H9 (cell line): ENCODE measurements around the gene KRT86. TPM values are rescaled to one million over a fixed set of nuclear protein-coding genes. Genes with fewer than 3 reads are reported as not detected.

Experiments
- DNase-seq: peaks from one replicate; pipeline ENCODE4 v3.0.0-alpha.2; 2017
- H2AFZ ChIP-seq: one replicate; pipeline ENCODE4 v1.6.1; 2013; ENCODE audit warnings: mild to moderate bottlenecking, low read length, control low read depth, moderate library complexity
- H2AK5ac ChIP-seq: 2 replicates; pipeline ENCODE4 v1.6.1; 2013; ENCODE audit warnings: low read length, control low read depth, mixed read lengths; ENCODE audit not compliant: insufficient read length
- H2BK120ac ChIP-seq: one replicate; pipeline ENCODE4 v1.6.1; 2013; ENCODE audit warnings: low read depth, mild to moderate bottlenecking, low read length, control low read depth, inconsistent platforms; ENCODE audit not compliant: poor library complexity, severe bottlenecking
- H2BK12ac ChIP-seq: 2 replicates; pipeline ENCODE4 v1.6.1; 2013; ENCODE audit warnings: low read length, control low read depth, mixed read lengths, low read depth; ENCODE audit not compliant: insufficient read length
- H2BK15ac ChIP-seq: 2 replicates; pipeline ENCODE4 v1.6.1; 2013; ENCODE audit warnings: low read depth, low read length, control low read depth
- H2BK20ac ChIP-seq: one replicate; pipeline ENCODE4 v1.6.1; 2013; ENCODE audit warnings: low read depth, mild to moderate bottlenecking, low read length, control low read depth, inconsistent platforms; ENCODE audit not compliant: poor library complexity, severe bottlenecking
- H2BK5ac ChIP-seq: 2 replicates; pipeline ENCODE4 v1.6.1; 2013; ENCODE audit warnings: low read length, control low read depth, mixed read lengths; ENCODE audit not compliant: insufficient read length
- H3K14ac ChIP-seq: 2 replicates; pipeline ENCODE4 v1.6.1; 2013; ENCODE audit warnings: low read length, control low read depth; ENCODE audit not compliant: insufficient read depth
- H3K18ac ChIP-seq: 2 replicates; pipeline ENCODE4 v1.6.1; 2013; ENCODE audit warnings: low read depth, mild to moderate bottlenecking, mixed read lengths, low read length, control low read depth; ENCODE audit not compliant: insufficient read length
- H3K23ac ChIP-seq: 2 replicates; pipeline ENCODE4 v1.6.1; 2013; ENCODE audit warnings: low read length, control low read depth, mixed read lengths, low read depth; ENCODE audit not compliant: insufficient read length
- H3K23me2 ChIP-seq: 2 replicates; pipeline ENCODE4 v1.6.1; 2013; ENCODE audit warnings: low read depth, mild to moderate bottlenecking, mixed read lengths, low read length, control low read depth; ENCODE audit not compliant: insufficient read length, poor library complexity, severe bottlenecking
- H3K27ac ChIP-seq: 2 replicates; pipeline ENCODE4 v1.5.1; 2013; ENCODE audit warnings: low read length, control low read depth, mixed read lengths, low read depth; ENCODE audit not compliant: insufficient read length
- H3K27me3 ChIP-seq: 2 replicates; pipeline ENCODE4 v1.6.1; 2013; ENCODE audit warnings: low read length, control low read depth, inconsistent platforms; ENCODE audit not compliant: insufficient read depth
- H3K4ac ChIP-seq: 2 replicates; pipeline ENCODE4 v1.6.1; 2013; ENCODE audit warnings: low read depth, mild to moderate bottlenecking, control low read depth, inconsistent platforms, low read length, moderate library complexity
- H3K4me1 ChIP-seq: 2 replicates; pipeline ENCODE4 v1.6.1; 2013; ENCODE audit warnings: low read length, control low read depth, inconsistent platforms; ENCODE audit not compliant: insufficient read depth
- H3K4me2 ChIP-seq: 2 replicates; pipeline ENCODE4 v1.6.1; 2013; ENCODE audit warnings: low read length, control low read depth, mixed read lengths; ENCODE audit not compliant: insufficient read length, insufficient read depth
- H3K56ac ChIP-seq: 2 replicates; pipeline ENCODE4 v1.6.1; 2013; ENCODE audit warnings: low read depth, mild to moderate bottlenecking, mixed read lengths, low read length, control low read depth; ENCODE audit not compliant: insufficient read length
- H3K79me1 ChIP-seq: 2 replicates; pipeline ENCODE4 v1.6.1; 2013; ENCODE audit warnings: low read depth, mild to moderate bottlenecking, moderate library complexity, low read length, control low read depth, inconsistent platforms; ENCODE audit not compliant: insufficient read depth, poor library complexity, severe bottlenecking
- H3K79me2 ChIP-seq: 2 replicates; pipeline ENCODE4 v1.6.1; 2013; ENCODE audit warnings: low read length, control low read depth, inconsistent platforms; ENCODE audit not compliant: insufficient read depth
- H3K9ac ChIP-seq: 2 replicates; pipeline ENCODE4 v1.6.1; 2013; ENCODE audit warnings: low read length, control low read depth, mixed read lengths; ENCODE audit not compliant: insufficient read length; ENCODE audit errors: extremely low read depth
- H3K9me3 ChIP-seq: one replicate; pipeline ENCODE4 v1.6.1; 2013; ENCODE audit warnings: low read depth, low read length, inconsistent platforms; ENCODE audit not compliant: control insufficient read depth
- H3T11ph ChIP-seq: one replicate; pipeline ENCODE4 v1.6.1; 2013; ENCODE audit warnings: mild to moderate bottlenecking, low read length, control low read depth, inconsistent platforms
- H4K20me1 ChIP-seq: one replicate; pipeline ENCODE4 v1.6.1; 2013; ENCODE audit not compliant: control insufficient read depth, insufficient read length, insufficient read depth
- H4K5ac ChIP-seq: 2 replicates; pipeline ENCODE4 v1.6.1; 2013; ENCODE audit warnings: low read depth, mild to moderate bottlenecking, mixed read lengths, low read length, control low read depth; ENCODE audit not compliant: insufficient read length
- H4K8ac ChIP-seq: replicated peaks from 2 replicates; pipeline ENCODE4 v1.6.1; 2013; ENCODE audit warnings: low read length, control low read depth, mixed read lengths, low read depth; ENCODE audit not compliant: insufficient read length
- H4K91ac ChIP-seq: 2 replicates; pipeline ENCODE4 v1.6.1; 2013; ENCODE audit warnings: low read depth, mild to moderate bottlenecking, moderate library complexity, mixed read lengths, low read length, control low read depth; ENCODE audit not compliant: insufficient read length
- H3K27ac Mint-ChIP-seq, 3 experiments: 2 replicates in 2 of 3; 3 replicates in 1 of 3; pipeline ENCODE4 v1.8.0; 2020 to 2021; ENCODE audit warnings: mixed read lengths in 3 of 3, mild to moderate bottlenecking in 1 of 3, moderate library complexity in 1 of 3
- H3K27me3 Mint-ChIP-seq: 2 replicates; pipeline ENCODE4 v1.8.0; 2021; ENCODE audit warnings: low read depth, mild to moderate bottlenecking, moderate library complexity, mixed read lengths
- H3K36me3 Mint-ChIP-seq, 3 experiments: 2 replicates in 2 of 3; 3 replicates in 1 of 3; pipeline ENCODE4 v1.8.0; 2020 to 2021; ENCODE audit warnings: low read depth in 3 of 3, mixed read lengths in 3 of 3; ENCODE audit not compliant: insufficient read depth in 1 of 3
- H3K4me1 Mint-ChIP-seq, 2 experiments: 2 replicates each; pipeline ENCODE4 v1.8.0; 2020; ENCODE audit warnings: mixed read lengths in 2 of 2
- H3K4me3 Mint-ChIP-seq, 2 experiments: 2 replicates in 1 of 2; 3 replicates in 1 of 2; pipeline ENCODE4 v1.8.0; 2020 to 2021; ENCODE audit warnings: mild to moderate bottlenecking in 2 of 2, mixed read lengths in 2 of 2, moderate library complexity in 1 of 2
- H3K9me3 Mint-ChIP-seq, 2 experiments: 2 replicates in 1 of 2; 3 replicates in 1 of 2; pipeline ENCODE4 v1.8.0; 2020; ENCODE audit warnings: mild to moderate bottlenecking in 2 of 2, mixed read lengths in 2 of 2, moderate library complexity in 1 of 2
- WGBS: extraction: QIAGEN DNeasy Blood & Tissue Kit; methylation state at CpG from one replicate; pipeline ENCODE4 v1.1.7; 2013; ENCODE audit warnings: missing lambda C conversion rate, low lambda C conversion rate, mixed read lengths; ENCODE audit not compliant: insufficient read length; ENCODE audit errors: extremely low coverage; 5-methylcytosine and 5-hydroxymethylcytosine counted together
- total RNA-seq: library from RNA; stranded (reverse); gene quantifications from 2 replicates; pipeline ENCODE4 v1.2.1, GENCODE V29; 2021
- TF ChIP-seq, protein P1 (sequence below): fragments of 200-600 bp; sonication (generic); conservative IDR thresholded peaks from 3 replicates; pipeline ENCODE4 v1.8.0; 2021; ENCODE audit warnings: antibody characterized with exemption, mild to moderate bottlenecking

The KRT86 gene
- total RNA-seq, 1 experiment from 2014 or later = not detected

DNA sequence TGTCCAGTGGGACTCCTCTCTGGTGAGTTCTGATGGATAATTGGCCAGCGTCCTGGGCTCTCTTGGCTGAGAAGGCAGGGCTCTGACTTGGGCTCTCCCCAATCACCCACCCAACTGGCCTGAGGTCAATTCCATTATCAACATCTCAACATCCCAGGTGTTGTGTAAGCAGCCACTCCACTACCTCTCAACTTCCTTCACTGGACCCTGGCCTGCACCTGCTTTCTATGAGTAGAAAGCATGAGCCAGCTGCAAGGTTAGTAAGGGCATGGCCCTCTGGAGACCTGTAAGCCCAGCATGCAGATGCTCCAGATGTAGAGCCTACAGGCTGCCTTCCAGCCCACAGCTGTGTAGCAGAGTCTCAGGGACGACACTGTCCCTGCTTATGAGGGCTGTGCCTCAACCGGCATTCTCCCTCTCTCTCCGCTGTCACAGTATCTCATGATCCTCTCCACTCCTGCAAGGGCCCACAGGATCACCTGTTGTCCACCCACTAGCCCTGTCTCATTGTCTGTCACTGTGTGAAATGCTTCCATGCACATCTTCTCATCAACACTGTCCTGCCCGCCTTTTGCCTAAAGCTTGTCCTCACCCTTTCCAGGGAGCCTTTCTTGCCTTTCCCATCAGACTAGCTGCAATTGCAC is 22.2 kb downstream of the KRT86 start:
- Histone ChIP-seq H3K23me2 (no peaks in the 10 kb centered on the region), H2BK20ac (no peak overlapping the region), H4K91ac (no peak overlapping the region), H3K27ac (no peak overlapping the region), H3T11ph (no peak overlapping the region), H3K14ac (no peak overlapping the region; the same call in 1 of the 2 replicates), H3K9me3 (no peaks in the 10 kb centered on the region), H3K79me2 (no peaks in the 10 kb centered on the region), H3K9ac (no peak overlapping the region), H2AK5ac (no peak overlapping the region), H2AFZ (no peak overlapping the region), H4K20me1 (peaks cover 4% of the 10 kb centered on the region), H3K4ac (no peak overlapping the region), H3K18ac (no peak overlapping the region), H3K4me1 (no peaks in the 10 kb centered on the region), H3K27me3 (no peaks in the 10 kb centered on the region; the same call in 1 of the 2 replicates), H2BK5ac (no peak overlapping the region), H2BK15ac (no peak overlapping the region), H3K79me1 (no peaks in the 10 kb centered on the region), H2BK12ac (no peak overlapping the region), H3K4me2 (no peak overlapping the region), H2BK120ac (no peak overlapping the region), H3K56ac (no peak overlapping the region), H4K8ac (no peak overlapping the region), H4K5ac (peak overlapping the region; percentile 16), H3K23ac (no peak overlapping the region)
- peak; percentile 13 for DNase-seq
- peaks cover 42% of the 10 kb centered on the region for H3K27me3 Mint-ChIP-seq
- no peaks in the 10 kb centered on the region; a peak in 1 of 5 replicates for H3K9me3 Mint-ChIP-seq
- TF ChIP-seq, protein P1, sequence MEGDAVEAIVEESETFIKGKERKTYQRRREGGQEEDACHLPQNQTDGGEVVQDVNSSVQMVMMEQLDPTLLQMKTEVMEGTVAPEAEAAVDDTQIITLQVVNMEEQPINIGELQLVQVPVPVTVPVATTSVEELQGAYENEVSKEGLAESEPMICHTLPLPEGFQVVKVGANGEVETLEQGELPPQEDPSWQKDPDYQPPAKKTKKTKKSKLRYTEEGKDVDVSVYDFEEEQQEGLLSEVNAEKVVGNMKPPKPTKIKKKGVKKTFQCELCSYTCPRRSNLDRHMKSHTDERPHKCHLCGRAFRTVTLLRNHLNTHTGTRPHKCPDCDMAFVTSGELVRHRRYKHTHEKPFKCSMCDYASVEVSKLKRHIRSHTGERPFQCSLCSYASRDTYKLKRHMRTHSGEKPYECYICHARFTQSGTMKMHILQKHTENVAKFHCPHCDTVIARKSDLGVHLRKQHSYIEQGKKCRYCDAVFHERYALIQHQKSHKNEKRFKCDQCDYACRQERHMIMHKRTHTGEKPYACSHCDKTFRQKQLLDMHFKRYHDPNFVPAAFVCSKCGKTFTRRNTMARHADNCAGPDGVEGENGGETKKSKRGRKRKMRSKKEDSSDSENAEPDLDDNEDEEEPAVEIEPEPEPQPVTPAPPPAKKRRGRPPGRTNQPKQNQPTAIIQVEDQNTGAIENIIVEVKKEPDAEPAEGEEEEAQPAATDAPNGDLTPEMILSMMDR = no peak
- no peak overlapping the region for H3K4me3 Mint-ChIP-seq
- H3K4me1 Mint-ChIP-seq = peaks cover 3% of the 10 kb centered on the region in 2 experiments; a peak in 2 of 4 replicates
- H3K27ac Mint-ChIP-seq = no peak overlapping the region; a peak in 1 of 7 replicates
- H3K36me3 Mint-ChIP-seq = no peaks in the 10 kb centered on the region
- WGBS = no CpG with 5 or more reads among the region's 5 CpGs
